ENCODE measurements around the gene SRL. TPM values are rescaled to one million over a fixed set of nuclear protein-coding genes. Genes with fewer than 3 reads are reported as not detected.
A peak's percentile ranks its signal among the peaks of the same experiment; 100 is the strongest.
"Not testable (repeated sequence)": the region's sequence is repeated elsewhere in the genome, so short reads cannot be mapped to it uniquely, and the experiment has no call there.

Gene SRL
- total RNA-seq, 2 donors from 2014 or later, result not detected

DNA sequence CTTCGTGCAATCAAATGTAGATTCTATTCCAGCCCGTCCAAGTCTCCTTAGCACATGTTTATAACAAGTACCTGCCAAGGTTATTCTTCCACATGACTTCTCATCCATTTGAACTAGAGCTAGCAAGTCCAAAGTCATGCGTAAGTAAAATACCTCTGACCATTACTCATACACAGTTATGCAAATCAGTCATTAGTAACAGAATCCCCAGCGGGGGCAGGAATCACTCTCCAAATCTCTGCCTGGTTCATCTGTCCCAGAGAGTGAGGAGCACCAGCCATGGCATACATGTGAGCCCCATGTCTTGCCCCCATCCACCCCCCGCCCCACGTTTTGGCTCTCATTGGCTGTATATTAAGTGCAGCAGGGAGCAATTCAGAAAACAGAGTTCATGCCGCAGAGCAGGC lies 27.7 kb downstream of the SRL start:
- H3K9me3 Mint-ChIP-seq, result no peaks in the 10 kb centered on the region
- H3K36me3 Mint-ChIP-seq, result no peaks in the 10 kb centered on the region
- H3K27ac Mint-ChIP-seq, result no peak overlapping the region
- ATAC-seq (no peak), DNase-seq (ENCODE audit: low spot score in 2 of 2) (no peak)

DNA sequence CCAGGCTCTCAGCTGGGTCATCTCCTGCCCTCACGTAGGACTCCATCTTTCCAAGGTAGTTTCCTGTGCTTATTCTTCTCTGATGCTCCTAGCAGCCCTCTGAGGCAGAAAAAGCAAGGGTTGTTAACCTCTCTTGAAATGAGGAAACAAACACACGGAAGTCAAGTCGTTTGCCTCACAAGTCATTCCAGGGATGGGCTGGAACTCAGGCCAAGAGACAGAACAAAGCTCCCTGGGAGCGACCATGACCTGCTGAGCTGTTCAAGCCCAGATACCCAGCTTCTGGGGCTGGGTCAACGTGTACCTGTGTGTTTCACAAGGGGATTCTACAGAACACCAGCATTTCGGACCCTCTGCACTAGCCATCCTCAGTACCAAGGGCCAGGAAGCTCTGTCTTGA lies 28.1 kb downstream of the SRL start:
- H3K9me3 Mint-ChIP-seq, result no peaks in the 10 kb centered on the region
- H3K36me3 Mint-ChIP-seq, result no peaks in the 10 kb centered on the region
- peak overlapping the region in 1 of 2 donors; percentile 76 for H3K27ac Mint-ChIP-seq
- DNase-seq (ENCODE audit: low spot score in 2 of 2) (no peak), ATAC-seq (no peak)

DNA sequence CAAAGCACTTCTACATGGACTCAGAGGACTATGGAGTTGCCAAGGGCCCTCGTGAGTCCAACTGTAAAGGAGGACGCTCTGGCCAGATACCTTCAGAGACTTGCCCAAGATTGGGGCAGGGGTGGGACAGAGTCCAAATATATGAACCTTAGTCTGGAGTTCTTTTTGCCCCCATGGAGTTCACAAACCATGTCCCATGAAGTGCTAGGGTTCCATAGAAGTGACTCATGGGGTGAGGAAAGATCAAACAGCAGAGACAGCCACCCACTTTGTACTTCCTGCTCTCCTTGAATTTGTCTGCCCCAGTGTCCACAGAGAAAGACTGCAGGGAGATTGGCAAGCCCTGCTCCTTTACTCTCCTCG lies 29.0 kb downstream of the SRL start:
- DNase-seq (ENCODE audit: low spot score in 2 of 2) (no peak), ATAC-seq (no peak)
- Mint-ChIP-seq H3K27ac (peak overlapping the region in 1 of 2 donors; percentile 65), H3K9me3 (no peaks in the 10 kb centered on the region), H3K36me3 (no peaks in the 10 kb centered on the region)

- ATAC-seq (no peak), DNase-seq (ENCODE audit: low spot score in 2 of 2) (no peak)
- no peaks in the 10 kb centered on the region for H3K9me3 Mint-ChIP-seq
- H3K27ac Mint-ChIP-seq, result peak overlapping the region in 1 of 2 donors; percentile 63
- H3K36me3 Mint-ChIP-seq, result no peaks in the 10 kb centered on the region
Observed at GRCh38 chr16:4212211-4212933, 29.5 kb downstream of the SRL start.

GRCh38 chr16:4211445-4212210 lies 30.3 kb downstream of the SRL start:
- ATAC-seq; H3K27ac Mint-ChIP-seq; DNase-seq (ENCODE audit: low spot score in 2 of 2); H3K9me3 Mint-ChIP-seq; H3K36me3 Mint-ChIP-seq: not testable (repeated sequence)

DNA sequence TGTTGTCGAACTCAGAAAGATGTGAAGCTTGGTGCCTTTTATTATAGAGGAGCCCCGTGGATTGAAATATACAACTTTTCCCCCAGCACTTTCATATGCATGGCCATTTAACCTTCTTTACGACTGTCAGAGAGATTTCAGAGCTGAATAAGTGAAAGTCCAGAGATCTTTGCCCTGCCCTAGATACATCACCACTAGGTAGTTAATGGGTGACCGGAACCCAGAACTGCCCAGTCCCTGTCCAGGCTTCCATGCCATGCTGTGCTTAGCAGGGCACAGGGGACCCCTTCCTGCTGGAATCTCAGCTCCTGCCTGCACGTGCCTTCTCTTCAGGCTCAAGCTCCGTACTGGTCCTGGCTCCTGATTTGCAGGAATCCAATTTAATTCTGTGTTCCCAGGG lies 32.2 kb downstream of the SRL start:
- ATAC-seq (no peak), DNase-seq (ENCODE audit: low spot score in 2 of 2) (no peak)
- H3K36me3 Mint-ChIP-seq, result no peaks in the 10 kb centered on the region
- H3K9me3 Mint-ChIP-seq, result no peaks in the 10 kb centered on the region
- H3K27ac Mint-ChIP-seq, result no peak overlapping the region

DNA sequence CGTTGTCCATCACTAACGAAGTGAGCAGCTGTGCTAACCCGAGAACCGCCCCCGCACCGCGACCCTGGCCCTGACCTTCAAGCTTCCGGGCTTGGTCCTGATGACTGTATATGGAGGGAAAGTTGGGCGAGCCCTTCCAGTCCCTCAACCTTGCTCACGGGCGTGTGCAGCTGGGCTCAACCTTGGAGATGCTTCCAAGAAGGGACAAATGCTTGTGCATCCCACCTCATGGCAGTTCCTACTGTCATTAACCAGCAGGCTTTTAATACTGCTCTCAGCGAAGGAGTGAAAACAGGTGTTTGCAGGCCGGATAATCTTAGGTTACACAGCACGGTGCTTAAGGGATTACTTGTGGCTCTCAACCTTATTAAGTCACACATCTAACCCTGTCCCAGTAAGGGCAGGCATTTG lies 33.5 kb downstream of the SRL start:
- no peak for ATAC-seq
- no peak for DNase-seq (ENCODE audit: low spot score in 2 of 2)
- Mint-ChIP-seq H3K36me3 (no peaks in the 10 kb centered on the region), H3K9me3 (no peaks in the 10 kb centered on the region), H3K27ac (peak overlapping the region in 1 of 2 donors; percentile 16)

DNA sequence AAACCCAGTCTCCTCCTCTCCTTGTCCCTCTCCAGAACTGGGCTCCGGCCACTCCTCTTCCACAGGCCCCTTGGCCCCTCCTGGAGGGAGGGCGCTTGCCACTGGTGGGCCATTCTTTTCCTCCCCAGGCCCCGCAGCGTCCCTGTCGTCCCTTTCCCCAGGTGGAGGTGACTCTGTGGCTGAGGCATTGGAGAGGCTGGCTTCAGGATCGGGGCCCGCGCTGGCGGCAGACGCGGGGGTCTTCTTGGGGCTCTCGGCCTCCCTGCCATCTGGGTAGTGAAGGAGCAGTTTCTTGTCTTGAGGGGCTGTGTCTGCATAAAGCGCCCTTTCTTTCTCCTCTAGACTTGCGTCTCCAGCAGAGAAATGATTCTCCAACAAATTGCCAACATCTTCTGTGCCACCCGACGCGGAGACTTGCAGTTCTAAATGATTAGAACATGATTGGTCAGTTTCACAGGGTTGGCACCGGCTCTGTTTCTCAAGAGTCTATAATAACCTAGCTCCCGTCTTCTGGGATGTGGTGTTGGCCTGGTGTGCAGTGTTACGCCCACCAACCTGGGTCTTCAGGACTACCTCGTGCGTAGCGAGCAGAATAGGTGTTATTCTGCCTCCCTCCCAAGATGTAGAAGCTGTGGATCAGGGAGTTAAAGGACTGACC lies 34.1 kb downstream of the SRL start:
- Mint-ChIP-seq H3K9me3 (no peaks in the 10 kb centered on the region), H3K36me3 (no peaks in the 10 kb centered on the region), H3K27ac (peak overlapping the region in 1 of 2 donors; percentile 29)
- ATAC-seq, result no peak
- DNase-seq (ENCODE audit: low spot score in 2 of 2), result no peak

DNA sequence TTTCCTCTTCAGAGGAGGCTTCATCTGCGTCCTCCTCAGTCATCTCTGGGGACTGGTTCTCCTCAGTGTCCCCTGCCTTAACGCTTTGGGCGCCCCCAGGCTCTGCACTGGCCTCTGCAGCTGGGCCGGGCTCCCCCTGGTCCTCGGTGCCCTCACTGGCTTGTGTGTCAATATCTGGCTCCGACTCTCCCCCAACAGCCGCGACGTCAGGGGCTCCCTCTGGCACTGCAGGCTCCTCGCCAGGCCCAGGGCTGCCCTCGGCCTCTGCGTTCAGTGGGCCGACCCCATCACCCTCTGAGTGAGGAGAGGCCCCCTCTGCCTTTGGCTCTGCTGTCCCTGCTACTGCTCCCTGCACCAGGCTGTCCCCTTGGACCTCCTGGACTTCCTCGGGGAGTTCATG lies 34.7 kb downstream of the SRL start:
- DNase-seq (ENCODE audit: low spot score in 2 of 2), result no peak

DNA sequence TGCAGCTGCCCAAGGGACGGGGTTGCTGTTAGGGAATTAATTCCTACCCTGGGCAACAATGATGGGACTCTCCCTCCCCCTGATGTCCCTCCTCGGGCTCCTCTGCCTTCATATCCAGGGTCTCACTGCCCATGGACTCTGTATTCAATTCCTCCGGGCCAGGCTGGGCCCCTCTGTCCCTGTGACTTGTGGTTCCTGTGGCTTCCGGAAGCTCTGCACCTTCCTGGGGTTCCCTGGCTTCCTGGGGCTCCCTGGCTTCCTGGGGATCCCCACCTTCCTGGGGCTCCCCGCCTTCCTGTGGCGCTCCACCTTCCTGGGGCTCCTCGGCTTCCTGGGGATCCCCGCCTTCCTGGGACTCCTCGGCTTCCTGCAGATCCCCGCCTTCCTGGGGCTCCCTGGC lies 35.2 kb downstream of the SRL start:
- no peaks in the 10 kb centered on the region for H3K9me3 Mint-ChIP-seq
- H3K27ac Mint-ChIP-seq, result no peak overlapping the region
- DNase-seq (ENCODE audit: low spot score in 2 of 2) (no peak), ATAC-seq (no peak)
- H3K36me3 Mint-ChIP-seq, result no peaks in the 10 kb centered on the region

More for the DNA sequence above, 34.7 kb downstream of the SRL start:
- Mint-ChIP-seq H3K36me3 (no peaks in the 10 kb centered on the region), H3K27ac (peak overlapping the region in 1 of 2 donors; percentile 29), H3K9me3 (no peaks in the 10 kb centered on the region)
- ATAC-seq, result no peak

- H3K27ac Mint-ChIP-seq, result no peak overlapping the region
- no peaks in the 10 kb centered on the region for H3K9me3 Mint-ChIP-seq
- ATAC-seq, result no peak
- no peak for DNase-seq (ENCODE audit: low spot score in 2 of 2)
- no peaks in the 10 kb centered on the region for H3K36me3 Mint-ChIP-seq
Observed at GRCh38 chr16:4205971-4206370, 35.9 kb downstream of the SRL start.

GRCh38 chr16:4204521-4204920 lies 37.4 kb downstream of the SRL start:
- H3K9me3 Mint-ChIP-seq, result no peaks in the 10 kb centered on the region
- no peaks in the 10 kb centered on the region for H3K36me3 Mint-ChIP-seq
- DNase-seq (ENCODE audit: low spot score in 2 of 2) (no peak), ATAC-seq (no peak)
- H3K27ac Mint-ChIP-seq, result no peak overlapping the region

- ATAC-seq (no peak), DNase-seq (ENCODE audit: low spot score in 2 of 2) (no peak)
- Mint-ChIP-seq H3K9me3 (no peaks in the 10 kb centered on the region), H3K36me3 (no peaks in the 10 kb centered on the region), H3K27ac (no peak overlapping the region)
Observed at GRCh38 chr16:4203748-4204147, 38.1 kb downstream of the SRL start.

GRCh38 chr16:4202615-4203345 lies 39.1 kb downstream of the SRL start:
- Mint-ChIP-seq H3K27ac (no peak overlapping the region), H3K9me3 (no peaks in the 10 kb centered on the region), H3K36me3 (no peaks in the 10 kb centered on the region)
- ATAC-seq (no peak), DNase-seq (ENCODE audit: low spot score in 2 of 2) (no peak)

DNA sequence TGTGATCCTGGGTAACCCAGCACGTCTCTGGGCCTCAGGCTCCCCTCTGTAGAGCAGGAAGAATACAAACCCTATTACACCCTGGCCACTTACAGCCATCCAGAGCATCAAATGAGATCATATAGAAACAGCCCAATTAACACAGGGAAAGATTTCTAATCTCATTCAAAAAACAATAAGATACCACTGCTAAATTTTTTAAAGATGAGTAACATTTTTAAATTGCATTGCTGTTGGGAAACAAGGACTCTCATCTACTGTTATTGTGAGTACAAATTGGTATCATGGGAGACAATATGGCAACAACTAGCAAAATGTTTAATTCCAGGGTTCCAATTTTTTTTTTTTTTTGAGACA lies 41.1 kb downstream of the SRL start:
- DNase-seq (ENCODE audit: low spot score in 2 of 2) (no peak), ATAC-seq (no peak)
- Mint-ChIP-seq H3K36me3 (no peaks in the 10 kb centered on the region), H3K9me3 (no peaks in the 10 kb centered on the region), H3K27ac (no peak overlapping the region)

DNA sequence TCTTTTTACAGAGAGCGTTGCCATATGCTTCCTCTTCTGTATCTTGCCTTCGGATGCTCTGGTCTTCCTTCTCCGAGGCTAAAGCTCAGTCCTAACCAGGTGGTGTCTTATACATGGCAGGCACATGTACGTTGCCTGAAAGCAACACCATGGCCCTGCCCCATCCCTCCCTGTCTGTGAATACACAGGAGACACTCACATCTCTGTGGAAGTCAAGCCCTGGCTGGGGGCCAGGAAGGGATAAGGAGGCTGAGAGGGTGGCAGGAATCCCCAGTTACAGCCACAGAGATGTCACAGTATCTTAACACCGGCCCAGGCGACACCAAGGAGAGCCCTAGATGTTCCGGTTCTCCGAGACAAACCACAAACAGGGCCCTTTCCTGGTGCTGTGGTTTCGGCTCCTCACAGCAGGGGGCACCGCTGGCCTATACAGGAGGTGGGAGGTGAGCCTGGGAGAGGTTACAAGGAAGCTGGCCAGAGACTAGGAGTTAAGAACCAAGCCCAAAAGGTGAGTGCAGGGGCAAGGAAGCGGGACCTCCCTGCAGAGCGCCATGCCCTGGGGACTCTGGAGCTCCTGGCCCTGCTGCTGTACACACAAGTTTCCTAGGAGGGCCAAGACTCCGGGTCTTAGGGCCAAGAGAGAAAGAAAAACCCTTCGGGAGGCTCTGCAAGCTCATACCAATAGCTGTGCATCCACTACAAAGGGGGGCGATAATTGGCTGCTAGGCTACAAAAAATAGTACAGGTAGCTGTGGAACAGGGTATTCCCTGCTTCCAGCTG lies 41.7 kb downstream of the SRL start:
- DNase-seq (ENCODE audit: low spot score in 2 of 2), result peak in 1 of 2 donors; percentile 21
- Mint-ChIP-seq H3K9me3 (no peaks in the 10 kb centered on the region), H3K27ac (peak overlapping the region in 1 of 2 donors; percentile 55), H3K36me3 (no peaks in the 10 kb centered on the region)
- ATAC-seq, result peak; percentile 51 to 69
